GM23338 (cell line): ENCODE results near the gene MDN1. TPM values are rescaled to one million over a fixed set of nuclear protein-coding genes. Genes with fewer than 3 reads are reported as not detected.

Source experiments
- ATAC-seq: fragments of 200-7000 bp; cut with Tn5 transposase; 3 replicates; pipeline ENCODE4 v1.9.1; 2020
- DNase-seq: peaks from one replicate; pipeline ENCODE4 v3.0.0-alpha.2; 2015; ENCODE audit warnings: low spot score
- H2AFZ ChIP-seq: fragments of 200-600 bp; sonication (generic); 2 replicates; pipeline ENCODE4 v1.8.0; 2016; ENCODE audit warnings: antibody characterized with exemption, mild to moderate bottlenecking, moderate library complexity
- H3F3A ChIP-seq: fragments of 200-600 bp; sonication (generic); replicated peaks from 2 replicates; pipeline ENCODE4 v1.8.0; 2017; ENCODE audit warnings: antibody characterized with exemption, mixed run types, low read depth
- H3K27ac ChIP-seq: fragments of 200-600 bp; sonication (generic); 2 replicates; pipeline ENCODE4 v1.6.1; 2016; ENCODE audit warnings: low read depth
- H3K27me3 ChIP-seq: fragments of 200-600 bp; sonication (generic); 2 replicates; pipeline ENCODE4 v1.8.0; 2016; ENCODE audit warnings: mild to moderate bottlenecking, mixed run types, moderate library complexity; ENCODE audit not compliant: insufficient read depth
- H3K36me3 ChIP-seq: fragments of 200-600 bp; sonication (generic); 2 replicates; pipeline ENCODE4 v1.8.0; 2016; ENCODE audit warnings: mild to moderate bottlenecking; ENCODE audit not compliant: insufficient read depth
- H3K4me1 ChIP-seq: fragments of 200-600 bp; sonication (generic); 2 replicates; pipeline ENCODE4 v1.8.0; 2016; ENCODE audit warnings: mild to moderate bottlenecking, moderate library complexity; ENCODE audit not compliant: insufficient read depth
- H3K4me2 ChIP-seq: fragments of 200-600 bp; sonication (generic); 2 replicates; pipeline ENCODE4 v1.7.1; 2017; ENCODE audit warnings: mixed run types
- H3K4me3 ChIP-seq: fragments of 200-600 bp; sonication (generic); 2 replicates; pipeline ENCODE4 v1.6.1; 2016; ENCODE audit warnings: mixed run types
- H3K79me2 ChIP-seq: fragments of 200-600 bp; sonication (generic); replicated peaks from 2 replicates; pipeline ENCODE4 v1.8.0; 2017; ENCODE audit warnings: mild to moderate bottlenecking; ENCODE audit not compliant: insufficient read depth
- H3K9me2 ChIP-seq: fragments of 200-600 bp; sonication (generic); 2 replicates; pipeline ENCODE4 v1.8.0; 2017; ENCODE audit not compliant: insufficient read depth
- H4K20me1 ChIP-seq: fragments of 200-600 bp; sonication (generic); replicated peaks from 2 replicates; pipeline ENCODE4 v1.8.0; 2017; ENCODE audit warnings: mild to moderate bottlenecking; ENCODE audit not compliant: insufficient read depth
- H3K27ac Mint-ChIP-seq: 2 replicates; pipeline ENCODE4 v1.8.0; 2020; ENCODE audit warnings: inconsistent platforms, mild to moderate bottlenecking, moderate library complexity, mixed read lengths
- H3K27me3 Mint-ChIP-seq: 3 replicates; pipeline ENCODE4 v1.8.0; 2022; ENCODE audit warnings: low read depth, mild to moderate bottlenecking, moderate library complexity, mixed read lengths, inconsistent platforms; ENCODE audit not compliant: insufficient read depth, poor library complexity
- H3K36me3 Mint-ChIP-seq: 3 replicates; pipeline ENCODE4 v1.8.0; 2021; ENCODE audit warnings: low read depth, mild to moderate bottlenecking, inconsistent platforms, moderate library complexity, mixed read lengths
- H3K4me1 Mint-ChIP-seq: 3 replicates; pipeline ENCODE4 v1.8.0; 2020; ENCODE audit warnings: mild to moderate bottlenecking, inconsistent platforms, mixed read lengths
- H3K4me3 Mint-ChIP-seq: 3 replicates; pipeline ENCODE4 v1.8.0; 2021; ENCODE audit warnings: moderate library complexity, mild to moderate bottlenecking, inconsistent platforms, mixed read lengths
- H3K9me3 Mint-ChIP-seq: 3 replicates; pipeline ENCODE4 v1.8.0; 2020; ENCODE audit warnings: moderate library complexity, mild to moderate bottlenecking, inconsistent platforms, mixed read lengths
- CTCF ChIP-seq, 2 experiments: fragments of 200-600 bp in 1 of 2; sonication (generic) in 1 of 2; conservative IDR thresholded peaks; 2 replicates each; pipeline versions ENCODE4 v1.5.1 to v1.6.1; 2016 to 2017; ENCODE audit warnings: antibody characterized with exemption in 2 of 2, low read depth in 2 of 2, mild to moderate bottlenecking in 2 of 2, moderate library complexity in 1 of 2
- ETS1 ChIP-seq: IDR thresholded peaks from 2 replicates; pipeline ENCODE4 v1.6.1; 2016; ENCODE audit warnings: antibody characterized with exemption
- EZH2 ChIP-seq: fragments of 200-600 bp; sonication (generic); IDR thresholded peaks from one replicate; pipeline ENCODE4 v1.8.0; 2017; ENCODE audit warnings: antibody characterized with exemption, mild to moderate bottlenecking, low read depth; ENCODE audit not compliant: unreplicated experiment
- JUNB ChIP-seq: IDR thresholded peaks from one replicate; pipeline ENCODE4 v1.6.1; 2016; ENCODE audit warnings: antibody characterized with exemption; ENCODE audit not compliant: unreplicated experiment
- POLR2AphosphoS5 ChIP-seq: IDR thresholded peaks from 2 replicates; pipeline ENCODE4 v1.6.1; 2016; ENCODE audit warnings: antibody characterized with exemption, low read depth
- REST ChIP-seq: IDR thresholded peaks from one replicate; pipeline ENCODE4 v1.6.1; 2018; ENCODE audit warnings: antibody characterized with exemption; ENCODE audit not compliant: unreplicated experiment
- ZNF114 ChIP-seq: fragments of 250-450 bp; sonication (Bioruptor Pico); IDR thresholded peaks from 2 replicates; pipeline ENCODE4 v1.5.0; 2020; ENCODE audit warnings: mild to moderate bottlenecking, moderate library complexity
- ZNF331 ChIP-seq: fragments of 250-450 bp; sonication (Bioruptor Pico); IDR thresholded peaks from 2 replicates; pipeline ENCODE4 v1.5.0; 2020; ENCODE audit warnings: low read depth, mild to moderate bottlenecking, moderate library complexity
- polyA plus RNA-seq: library from polyadenylated mRNA; unstranded; fragments of >200 nt; fragmentation: Nextera tagmentation; extraction: Ambion mirVana; gene quantifications from 2 replicates; pipeline ENCODE4 v1.2.1, GENCODE V29; 2016
- total RNA-seq: library from RNA; depleted of rRNA; stranded (reverse); fragments of >200 nt; shearing (Covaris generic); gene quantifications from 2 replicates; pipeline ENCODE4 v1.2.3, GENCODE V29; 2014

MDN1 gene
- total and polyA plus RNA-seq, 2 experiments from 2014 or later = 165 to 217 TPM

GRCh38 chr6:89729818-89730217 lies 89.8 kb downstream of the MDN1 start (continued):
- TF ChIP-seq CTCF (conservative IDR thresholded peaks at IDR 0.05; ENCODE audit: low read depth in 2 of 2) = no peak

- Mint-ChIP-seq H3K4me3 (no peak overlapping the region), H3K27me3 (no peaks in the 10 kb centered on the region), H3K27ac (peak overlapping the region; percentile 2; the same call in 1 of the 2 replicates), H3K4me1 (no peaks in the 10 kb centered on the region), H3K9me3 (no peaks in the 10 kb centered on the region), H3K36me3 (peaks cover 97% of the 10 kb centered on the region)
- Histone ChIP-seq H3K4me2 (no peak overlapping the region), H3K27me3 (no peaks in the 10 kb centered on the region), H3K36me3 (peaks cover 100% of the 10 kb centered on the region), H3K4me3 (no peak overlapping the region), H4K20me1 (peaks cover 13% of the 10 kb centered on the region), H3K79me2 (peaks cover 3% of the 10 kb centered on the region; the same call in 1 of the 2 replicates), H3F3A (no peaks in the 10 kb centered on the region; the same call in 1 of the 2 replicates), H3K9me2 (no peaks in the 10 kb centered on the region), H3K27ac (no peak overlapping the region; the same call in 1 of the 2 replicates), H3K4me1 (no peaks in the 10 kb centered on the region), H2AFZ (no peak overlapping the region)
- no peak for DNase-seq
- no peak for ATAC-seq
- no peak for TF ChIP-seq ZNF114 (CRISPR knock-in tag)
- no peak for TF ChIP-seq EZH2
- no peak for TF ChIP-seq ZNF331 (CRISPR knock-in tag)
These were observed 92.1 kb downstream of the MDN1 start for GRCh38 chr6:89727501-89727900.

GRCh38 chr6:89724981-89725380 lies 94.6 kb downstream of the MDN1 start:
- no peak overlapping the region for H2AFZ ChIP-seq
- H3K27ac ChIP-seq = peak overlapping the region; percentile 24; the same call in 1 of the 2 replicates
- H4K20me1 ChIP-seq = peaks cover 2% of the 10 kb centered on the region; the same call in 1 of the 2 replicates
- H3K4me1 ChIP-seq = no peaks in the 10 kb centered on the region
- H3K4me2 ChIP-seq = no peak overlapping the region
- no peaks in the 10 kb centered on the region; the same call in 1 of the 2 replicates for H3F3A ChIP-seq
- no peak for TF ChIP-seq REST
- no peak for TF ChIP-seq POLR2AphosphoS5
- TF ChIP-seq ETS1 = no peak
- TF ChIP-seq JUNB = no peak
- Mint-ChIP-seq H3K4me1 (no peaks in the 10 kb centered on the region), H3K4me3 (no peak overlapping the region), H3K27me3 (no peaks in the 10 kb centered on the region), H3K27ac (no peak overlapping the region), H3K9me3 (no peaks in the 10 kb centered on the region), H3K36me3 (peaks cover 97% of the 10 kb centered on the region)
- H3K36me3 ChIP-seq = peaks cover 98% of the 10 kb centered on the region
- no peaks in the 10 kb centered on the region for H3K27me3 ChIP-seq
- peak; percentile 50 for DNase-seq
- H3K79me2 ChIP-seq = peaks cover 3% of the 10 kb centered on the region; the same call in 1 of the 2 replicates
- H3K9me2 ChIP-seq = no peaks in the 10 kb centered on the region
- H3K4me3 ChIP-seq = no peak overlapping the region
- no peak for ATAC-seq
